ENCODE results near the gene ELP1. TPM values are rescaled to one million over a fixed set of nuclear protein-coding genes. Genes with fewer than 3 reads are reported as not detected.
"Not testable (repeated sequence)": the region's sequence is repeated elsewhere in the genome, so short reads cannot be mapped to it uniquely, and the experiment has no call there.

Gene ELP1
- total RNA-seq, 1 donor from 2014 or later = 23.2 TPM

GRCh38 chr9:108972186-108972585 is 38.3 kb upstream of the ELP1 start:
- H3K27ac Mint-ChIP-seq (ENCODE audit: unreplicated experiment) = no peak overlapping the region
- H3K4me3 Mint-ChIP-seq (ENCODE audit: unreplicated experiment) = no peak overlapping the region
- DNase-seq (ENCODE audit: low spot score) = no peak
- no peaks in the 10 kb centered on the region for H3K27me3 Mint-ChIP-seq (ENCODE audit: unreplicated experiment)
- H3K4me1 Mint-ChIP-seq (ENCODE audit: unreplicated experiment) = no peaks in the 10 kb centered on the region
- TF ChIP-seq CTCF (IDR thresholded peaks at IDR 0.05; ENCODE audit: unreplicated experiment) = no peak
- H3K36me3 Mint-ChIP-seq (ENCODE audit: low read depth, unreplicated experiment) = peaks cover 13% of the 10 kb centered on the region
- no peaks in the 10 kb centered on the region for H3K9me3 Mint-ChIP-seq (ENCODE audit: unreplicated experiment)

GRCh38 chr9:108971392-108971791 is 37.5 kb upstream of the ELP1 start:
- not testable (repeated sequence) for H3K27ac Mint-ChIP-seq (ENCODE audit: unreplicated experiment); DNase-seq (ENCODE audit: low spot score)
- H3K36me3 Mint-ChIP-seq (ENCODE audit: low read depth, unreplicated experiment) = peaks cover 13% of the 10 kb centered on the region

GRCh38 chr9:108967916-108968315 is 34.0 kb upstream of the ELP1 start:
- H3K4me3 Mint-ChIP-seq (ENCODE audit: unreplicated experiment) = no peak overlapping the region
- H3K27me3 Mint-ChIP-seq (ENCODE audit: unreplicated experiment) = no peaks in the 10 kb centered on the region
- no peak for DNase-seq (ENCODE audit: low spot score)
- peaks cover 13% of the 10 kb centered on the region for H3K36me3 Mint-ChIP-seq (ENCODE audit: low read depth, unreplicated experiment)
- no peaks in the 10 kb centered on the region for H3K9me3 Mint-ChIP-seq (ENCODE audit: unreplicated experiment)
- no peaks in the 10 kb centered on the region for H3K4me1 Mint-ChIP-seq (ENCODE audit: unreplicated experiment)
- H3K27ac Mint-ChIP-seq (ENCODE audit: unreplicated experiment) = no peak overlapping the region
- TF ChIP-seq CTCF (IDR thresholded peaks at IDR 0.05; ENCODE audit: unreplicated experiment) = no peak

More at GRCh38 chr9:108971392-108971791, 37.5 kb upstream of the ELP1 start:
- not testable (repeated sequence) for H3K9me3 Mint-ChIP-seq (ENCODE audit: unreplicated experiment); H3K4me1 Mint-ChIP-seq (ENCODE audit: unreplicated experiment); H3K27me3 Mint-ChIP-seq (ENCODE audit: unreplicated experiment); H3K4me3 Mint-ChIP-seq (ENCODE audit: unreplicated experiment)

- DNase-seq (ENCODE audit: low spot score) = no peak
- peaks cover 10% of the 10 kb centered on the region for H3K4me1 Mint-ChIP-seq (ENCODE audit: unreplicated experiment)
- H3K9me3 Mint-ChIP-seq (ENCODE audit: unreplicated experiment) = no peaks in the 10 kb centered on the region
- H3K4me3 Mint-ChIP-seq (ENCODE audit: unreplicated experiment) = no peak overlapping the region
- no peaks in the 10 kb centered on the region for H3K27me3 Mint-ChIP-seq (ENCODE audit: unreplicated experiment)
- no peak overlapping the region for H3K27ac Mint-ChIP-seq (ENCODE audit: unreplicated experiment)
- no peaks in the 10 kb centered on the region for H3K36me3 Mint-ChIP-seq (ENCODE audit: low read depth, unreplicated experiment)
- no peak for TF ChIP-seq CTCF (IDR thresholded peaks at IDR 0.05; ENCODE audit: unreplicated experiment)
Measured at GRCh38 chr9:108963459-108964143, 29.7 kb upstream of the ELP1 start.

- Mint-ChIP-seq H3K36me3 (ENCODE audit: low read depth, unreplicated experiment) (no peaks in the 10 kb centered on the region), H3K27me3 (ENCODE audit: unreplicated experiment) (no peaks in the 10 kb centered on the region), H3K4me3 (ENCODE audit: unreplicated experiment) (no peak overlapping the region), H3K27ac (ENCODE audit: unreplicated experiment) (no peak overlapping the region), H3K9me3 (ENCODE audit: unreplicated experiment) (no peaks in the 10 kb centered on the region), H3K4me1 (ENCODE audit: unreplicated experiment) (peaks cover 10% of the 10 kb centered on the region)
- no peak for DNase-seq (ENCODE audit: low spot score)
- no peak for TF ChIP-seq CTCF (IDR thresholded peaks at IDR 0.05; ENCODE audit: unreplicated experiment)
Measured at GRCh38 chr9:108961151-108961550, 27.2 kb upstream of the ELP1 start.
